ENCODE measurements around the gene OR10AD1.

OR10AD1 gene

GRCh38 chr12:48189331-48190125, 13.6 kb downstream of the OR10AD1 start:
- DNase-seq: peak; percentile 51 to 62

- no peak for DNase-seq
Observed at GRCh38 chr12:48187916-48188695, 15.0 kb downstream of the OR10AD1 start.

- DNase-seq: no peak
Observed at GRCh38 chr12:48185181-48185919, 17.7 kb downstream of the OR10AD1 start.

GRCh38 chr12:48184549-48184922, 18.6 kb downstream of the OR10AD1 start:
- no peak for DNase-seq

- no peak for DNase-seq
Observed at GRCh38 chr12:48183876-48184548, 19.1 kb downstream of the OR10AD1 start.

DNA sequence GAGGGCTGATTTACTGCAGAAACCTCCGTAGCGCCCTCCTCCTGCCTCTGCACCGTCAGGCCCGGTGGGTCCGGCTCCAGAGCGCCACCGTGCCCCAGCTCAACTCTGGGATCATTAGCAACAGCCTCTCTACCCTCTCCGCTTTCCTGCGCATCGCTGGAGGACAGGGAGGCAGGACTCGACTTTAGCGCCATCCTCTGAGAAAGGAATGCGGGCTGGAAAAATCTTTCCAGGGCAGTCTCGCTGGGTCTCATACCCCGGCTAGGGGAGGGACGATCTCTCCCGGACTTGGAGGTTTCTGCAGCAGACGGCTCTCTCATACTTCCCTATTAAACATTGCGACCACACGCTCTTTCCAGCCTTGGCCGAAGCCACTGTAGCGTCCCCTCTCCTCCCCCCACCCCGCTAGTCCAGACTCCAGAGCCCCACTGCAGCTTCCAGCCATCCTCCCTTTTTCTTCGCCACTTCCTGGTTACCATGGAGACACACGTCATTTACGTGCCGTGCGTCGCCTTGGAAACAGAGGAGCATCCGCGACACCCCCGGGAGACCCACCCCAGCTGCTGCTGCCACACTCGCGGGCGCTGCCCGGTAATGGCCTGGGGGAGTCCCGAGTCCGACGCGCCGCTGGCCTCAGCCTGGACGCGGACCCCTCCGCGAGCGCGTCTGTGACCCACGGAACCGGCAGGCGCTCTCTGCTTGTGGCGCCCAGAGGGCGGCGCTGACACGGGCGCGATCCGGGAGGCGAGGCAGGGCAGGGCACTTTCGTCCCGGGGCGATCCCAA, 19.8 kb downstream of the OR10AD1 start, which contains the start of gene CCDC184:
Gene CCDC184 (plus strand): TSS at position 554 of the 785 bp plus-strand sequence. CDS start 479 bp downstream, outside the sequence.
- peak; percentile 65 to 86 for DNase-seq

GRCh38 chr12:48182631-48183030, 20.5 kb downstream of the OR10AD1 start:
- DNase-seq: no peak

GRCh38 chr12:48180857-48181495, 22.1 kb downstream of the OR10AD1 start:
- no peak for DNase-seq

DNA sequence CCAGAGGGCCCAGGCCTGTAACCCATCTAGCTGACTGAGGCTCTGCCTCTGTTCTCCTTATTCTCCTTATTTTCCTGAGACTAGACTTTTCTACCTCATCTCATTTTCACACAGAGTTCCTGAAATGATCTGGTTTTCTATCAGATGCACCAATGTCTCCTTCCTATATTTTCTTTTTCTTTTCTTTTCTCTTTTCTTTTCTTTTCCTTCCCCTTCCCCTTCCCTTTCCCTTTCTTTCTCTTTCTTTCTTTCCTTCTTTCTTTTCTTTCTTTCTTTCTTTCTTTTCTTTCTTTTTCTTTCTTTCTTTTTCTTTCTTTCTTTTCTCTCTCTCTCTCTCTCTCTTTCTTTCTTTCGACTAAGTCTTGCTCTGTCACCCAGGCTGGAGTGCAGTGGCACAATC, 22.7 kb downstream of the OR10AD1 start:
- no peak for DNase-seq

GRCh38 chr12:48179466-48179865, 23.6 kb downstream of the OR10AD1 start:
- no peak for DNase-seq

- DNase-seq: no peak
Observed at GRCh38 chr12:48177982-48178381, 25.1 kb downstream of the OR10AD1 start.

DNA sequence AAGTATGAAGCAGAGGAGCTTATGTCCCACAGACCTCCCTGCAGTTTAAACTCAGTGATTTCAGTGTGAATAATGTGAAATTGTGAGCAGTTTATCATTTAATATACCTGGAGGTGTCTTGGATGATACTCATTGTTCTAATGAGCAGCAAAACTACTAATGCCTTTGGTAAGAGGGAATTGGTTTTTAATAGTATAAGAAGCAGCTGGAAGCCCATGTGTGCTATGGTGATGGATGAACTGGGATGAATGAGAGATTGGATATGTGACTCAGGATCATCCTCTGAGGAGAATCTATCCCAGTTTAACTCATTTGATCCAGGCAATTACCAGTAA, 26.7 kb downstream of the OR10AD1 start:
- no peak for DNase-seq

DNA sequence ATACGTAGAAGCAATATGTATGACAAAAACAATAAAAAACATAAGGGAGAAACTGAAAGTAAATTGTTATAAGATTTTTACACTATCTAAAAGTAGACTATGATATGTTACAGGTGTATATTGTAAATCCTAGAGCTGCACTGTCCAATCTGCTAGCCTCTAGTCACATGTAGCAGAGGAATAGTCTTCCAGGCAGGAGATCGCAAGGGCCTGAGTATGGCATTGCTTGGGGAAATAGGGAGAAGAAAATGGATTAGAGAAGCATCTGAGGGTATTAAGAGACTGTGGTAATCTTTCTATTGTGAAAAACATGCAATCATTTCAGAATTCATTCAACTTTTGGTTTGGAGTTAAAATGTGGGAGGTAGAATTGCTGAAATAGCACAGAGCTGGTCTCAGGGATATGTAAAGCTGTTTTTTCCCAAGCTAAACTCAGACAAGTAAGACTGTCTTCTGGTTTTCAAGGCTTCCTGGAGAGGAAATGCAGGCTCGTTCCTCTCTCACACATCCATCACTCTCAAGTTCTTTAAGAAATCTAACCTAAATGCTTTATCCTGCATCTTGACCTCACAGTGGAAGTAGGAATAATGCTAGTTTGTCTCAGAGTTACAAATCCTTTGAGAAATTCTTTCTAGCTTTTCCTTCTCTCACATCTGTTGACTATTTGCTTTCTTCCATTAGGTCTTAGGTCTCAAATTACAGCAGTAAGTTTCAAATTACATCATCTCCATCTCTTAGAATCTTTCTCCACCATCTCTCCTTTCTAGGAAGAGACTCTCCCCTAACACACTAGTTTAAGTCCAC, 27.3 kb downstream of the OR10AD1 start:
- no peak for DNase-seq

DNA sequence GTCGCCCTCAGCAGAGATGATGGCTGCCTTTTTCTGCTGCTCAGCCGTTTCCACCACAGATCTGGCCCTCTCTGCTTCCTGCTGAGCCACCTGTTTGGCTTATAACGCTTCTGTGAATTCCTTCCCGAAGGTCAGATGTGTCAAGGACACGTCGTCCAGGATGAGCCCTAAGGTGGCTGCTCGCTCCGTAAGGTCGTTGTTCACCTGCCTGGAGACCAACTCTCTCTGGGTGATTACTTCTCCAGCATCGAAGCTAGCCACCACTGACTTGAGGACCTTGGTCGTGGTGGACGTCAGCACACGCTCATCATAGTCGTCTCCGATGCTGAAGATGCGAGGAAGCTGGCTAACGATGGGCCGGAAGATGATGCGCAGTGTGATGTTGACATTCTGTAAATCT, 34.1 kb downstream of the OR10AD1 start:
- DNase-seq: no peak

DNA sequence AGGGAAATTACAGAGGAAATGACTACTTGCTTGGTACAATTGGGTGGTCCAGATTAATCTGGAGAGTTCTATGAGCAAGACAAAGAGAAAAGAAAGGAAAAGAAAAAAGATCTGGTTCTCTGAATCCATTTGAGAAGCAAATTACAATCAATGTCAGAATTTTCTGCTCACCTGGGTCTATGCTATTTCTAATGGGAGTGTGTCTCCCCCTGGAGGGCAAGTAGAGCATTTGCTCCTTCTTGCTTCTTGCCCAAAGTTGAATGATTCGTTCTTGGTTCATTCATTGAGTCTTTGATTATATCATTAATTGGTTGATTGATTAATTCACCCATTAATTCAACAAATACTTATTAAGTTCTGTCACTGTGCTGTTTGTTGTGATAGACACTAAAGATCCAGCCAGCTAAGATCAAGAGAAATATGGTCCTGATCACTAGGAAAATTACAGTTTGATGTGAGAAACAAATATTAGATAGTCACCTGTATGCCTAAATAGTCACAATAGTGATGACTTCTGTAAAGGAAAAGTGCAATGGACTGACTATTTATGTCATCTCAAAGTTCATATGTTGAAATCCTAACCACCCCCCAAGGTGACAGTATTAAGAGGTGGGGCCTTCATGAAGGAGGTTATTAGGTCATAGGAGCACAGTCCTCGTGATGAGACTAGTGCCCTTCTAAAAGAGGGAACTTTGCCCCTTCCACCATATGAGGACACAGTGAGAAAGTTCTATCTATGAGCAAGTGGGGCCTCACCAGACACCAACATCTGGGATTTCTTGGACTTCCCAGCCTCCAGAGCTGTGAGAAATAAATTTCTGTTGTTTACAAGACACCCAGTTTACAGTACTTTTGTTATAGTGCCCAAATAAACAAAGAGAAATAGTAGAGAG, 37.8 kb downstream of the OR10AD1 start:
- peak; percentile 9 to 63 for DNase-seq

GRCh38 chr12:48164451-48164850, 38.6 kb downstream of the OR10AD1 start:
- no peak for DNase-seq

- DNase-seq: no peak
Observed at GRCh38 chr12:48163150-48163747, 39.8 kb downstream of the OR10AD1 start.

GRCh38 chr12:48160807-48161206, 42.3 kb downstream of the OR10AD1 start:
- DNase-seq: no peak

DNA sequence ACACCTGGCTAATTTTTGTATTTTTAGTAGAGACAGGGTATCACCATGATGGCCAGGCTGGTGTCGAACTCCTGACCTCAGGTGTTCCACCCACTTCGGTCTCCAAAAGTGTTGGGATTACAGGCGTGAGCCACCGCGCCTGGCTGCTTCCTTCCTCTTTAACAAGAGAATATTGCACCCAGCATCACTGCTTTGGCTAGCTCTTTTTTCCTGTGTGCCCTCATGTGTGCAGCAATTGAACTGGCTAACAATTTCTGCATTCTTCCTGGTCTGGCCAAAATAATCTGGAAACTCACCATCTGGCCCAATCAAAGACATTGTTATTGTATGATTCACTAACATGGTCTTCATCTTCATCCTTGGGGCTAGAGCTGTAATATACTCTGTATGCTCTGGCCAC, 43.0 kb downstream of the OR10AD1 start:
- DNase-seq: no peak

Measured in SHP77 (cell line).